BLaER1 treated with 17β-estradiol and CSF1 and Interleukin-3, amounts not matched to agents 10 nM and 100 nM (cell line): ENCODE measurements around the gene PDRG1.
"Not testable (repeated sequence)": the region's sequence is repeated elsewhere in the genome, so short reads cannot be mapped to it uniquely, and the experiment has no call there.

Experiments
- H3K27ac ChIP-seq, 11 experiments: shearing (Covaris generic); formaldehyde crosslinking; 2 replicates each; pipeline ENCODE4 v1.8.1; 2022
- H3K27me3 ChIP-seq, 11 experiments: shearing (Covaris generic); formaldehyde crosslinking; 2 replicates each; pipeline ENCODE4 v1.8.1; 2022
- H3K36me3 ChIP-seq, 11 experiments: shearing (Covaris generic); formaldehyde crosslinking; 2 replicates each; pipeline ENCODE4 v1.8.1; 2022
- H3K4me1 ChIP-seq, 10 experiments: shearing (Covaris generic); formaldehyde crosslinking; 2 replicates each; pipeline ENCODE4 v1.8.1; 2022
- H3K4me2 ChIP-seq, 11 experiments: shearing (Covaris generic); formaldehyde crosslinking; 2 replicates each; pipeline ENCODE4 v1.8.1; 2022
- H3K4me3 ChIP-seq, 10 experiments: shearing (Covaris generic); formaldehyde crosslinking; 2 replicates each; pipeline ENCODE4 v1.8.1; 2022
- H3K9ac ChIP-seq, 11 experiments: shearing (Covaris generic); formaldehyde crosslinking; 2 replicates each; pipeline ENCODE4 v1.8.1; 2022
- H3K9me3 ChIP-seq, 11 experiments: shearing (Covaris generic); formaldehyde crosslinking; replicated peaks in 1 of 11; 2 replicates each; pipeline ENCODE4 v1.8.1; 2022
- H4K20me1 ChIP-seq, 11 experiments: shearing (Covaris generic); formaldehyde crosslinking; 2 replicates each; pipeline ENCODE4 v1.8.1; 2022
- Cebpa-rat ChIP-seq, 11 experiments: shearing (Covaris generic); IDR thresholded peaks; 2 replicates each; pipeline ENCODE4 v1.8.1; 2022

PDRG1 gene

DNA sequence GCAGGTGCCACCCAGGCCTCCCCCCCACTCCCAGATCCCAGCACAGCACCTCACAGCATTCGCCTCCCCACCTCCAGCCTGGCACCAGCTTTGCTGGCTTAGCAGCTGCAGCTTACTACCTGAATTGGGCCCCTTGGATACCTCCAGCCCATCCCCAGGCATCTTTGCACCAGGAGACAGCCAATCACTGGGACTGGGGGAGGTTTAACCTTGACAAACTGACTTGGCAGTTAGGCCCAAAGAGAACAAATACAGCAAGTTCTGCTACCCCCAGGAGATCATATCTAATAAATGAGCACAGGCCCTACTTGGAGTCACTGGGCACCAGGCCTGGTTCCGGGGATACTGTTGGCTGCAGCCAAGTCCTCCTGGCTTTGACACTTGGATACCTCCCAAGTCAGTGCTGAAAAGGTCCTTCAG lies 8.8 kb downstream of the PDRG1 start:
- H3K27ac ChIP-seq = no peak overlapping the region
- peaks cover 0 to 69% (median 48%) of the 10 kb centered on the region in 11 experiments; a peak in 19 of 22 replicates for H4K20me1 ChIP-seq
- peaks cover 0 to 8% (median 0%) of the 10 kb centered on the region in 10 experiments; a peak in 5 of 20 replicates for H3K4me1 ChIP-seq
- peaks cover 58 to 66% (median 62%) of the 10 kb centered on the region in 11 experiments for H3K36me3 ChIP-seq
- H3K4me3 ChIP-seq = no peak overlapping the region
- H3K4me2 ChIP-seq = no peak overlapping the region
- H3K9me3 ChIP-seq = peaks cover 1 to 3% (median 2%) of the 10 kb centered on the region in 11 experiments; a peak in 20 of 22 replicates
- TF ChIP-seq Cebpa-rat (IDR thresholded peaks at IDR 0.05) = no peak
- no peak overlapping the region for H3K9ac ChIP-seq
- H3K27me3 ChIP-seq = no peaks in the 10 kb centered on the region

DNA sequence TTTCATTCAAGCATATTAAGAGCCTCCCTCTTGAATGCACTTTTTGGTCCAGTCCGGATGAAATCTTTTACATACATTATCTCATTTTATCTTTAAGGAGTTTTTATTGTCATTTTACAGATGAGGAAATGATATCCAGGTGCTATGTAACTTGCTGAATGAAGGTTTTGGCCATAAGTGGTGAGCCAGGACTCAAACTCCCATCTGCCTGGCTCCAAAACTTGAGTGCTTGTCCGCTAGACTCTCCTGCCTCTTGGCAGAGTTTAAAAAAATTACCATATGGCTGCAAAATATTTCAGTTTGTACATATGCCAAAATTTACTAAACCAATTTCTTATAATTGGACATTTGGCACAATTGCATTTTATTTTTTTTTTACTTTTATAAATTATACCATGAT lies 12.2 kb downstream of the PDRG1 start:
- no peak overlapping the region for H3K4me3 ChIP-seq
- H3K9me3 ChIP-seq = no peaks in the 10 kb centered on the region
- peaks cover 0 to 9% (median 7%) of the 10 kb centered on the region in 10 experiments; a peak in 9 of 20 replicates for H3K4me1 ChIP-seq
- no peak overlapping the region for H3K27ac ChIP-seq
- no peaks in the 10 kb centered on the region for H3K27me3 ChIP-seq
- H4K20me1 ChIP-seq = peaks cover 0 to 35% (median 15%) of the 10 kb centered on the region in 11 experiments; a peak in 15 of 22 replicates
- no peak overlapping the region for H3K9ac ChIP-seq
- no peak for TF ChIP-seq Cebpa-rat (IDR thresholded peaks at IDR 0.05)
- peaks cover 24 to 32% (median 28%) of the 10 kb centered on the region in 11 experiments for H3K36me3 ChIP-seq
- H3K4me2 ChIP-seq = no peak overlapping the region

DNA sequence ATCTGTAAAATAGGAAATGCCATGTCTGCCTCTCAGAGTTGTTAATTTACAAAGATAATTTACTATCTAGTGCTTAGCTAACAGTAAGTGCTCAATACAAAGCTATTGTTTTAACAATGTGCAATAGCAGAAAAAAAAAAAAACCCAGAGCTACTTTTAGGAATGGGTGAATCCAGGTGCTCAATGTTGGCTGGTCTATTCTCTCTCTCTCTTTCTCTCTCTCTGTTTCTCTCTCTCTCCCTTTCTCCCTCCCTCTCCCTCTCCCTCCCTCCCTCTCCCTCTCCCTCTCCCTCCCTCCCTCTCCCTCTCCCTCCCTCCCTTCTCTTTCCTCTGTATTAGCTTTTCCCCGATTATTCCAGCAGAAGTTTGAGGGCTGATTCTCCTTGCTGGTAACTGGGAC lies 14.0 kb downstream of the PDRG1 start:
- H3K27ac ChIP-seq = no peak overlapping the region
- peaks cover 0 to 9% (median 7%) of the 10 kb centered on the region in 10 experiments; a peak in 9 of 20 replicates for H3K4me1 ChIP-seq
- no peak overlapping the region for H3K4me2 ChIP-seq
- H3K9ac ChIP-seq = no peak overlapping the region
- no peak for TF ChIP-seq Cebpa-rat (IDR thresholded peaks at IDR 0.05)
- H4K20me1 ChIP-seq = peaks cover 0 to 21% (median 2%) of the 10 kb centered on the region in 11 experiments; a peak in 8 of 22 replicates
- H3K36me3 ChIP-seq = peaks cover 5 to 13% (median 10%) of the 10 kb centered on the region in 11 experiments; a peak in 19 of 22 replicates
- H3K27me3 ChIP-seq = no peaks in the 10 kb centered on the region
- H3K9me3 ChIP-seq = no peaks in the 10 kb centered on the region
- no peak overlapping the region for H3K4me3 ChIP-seq

DNA sequence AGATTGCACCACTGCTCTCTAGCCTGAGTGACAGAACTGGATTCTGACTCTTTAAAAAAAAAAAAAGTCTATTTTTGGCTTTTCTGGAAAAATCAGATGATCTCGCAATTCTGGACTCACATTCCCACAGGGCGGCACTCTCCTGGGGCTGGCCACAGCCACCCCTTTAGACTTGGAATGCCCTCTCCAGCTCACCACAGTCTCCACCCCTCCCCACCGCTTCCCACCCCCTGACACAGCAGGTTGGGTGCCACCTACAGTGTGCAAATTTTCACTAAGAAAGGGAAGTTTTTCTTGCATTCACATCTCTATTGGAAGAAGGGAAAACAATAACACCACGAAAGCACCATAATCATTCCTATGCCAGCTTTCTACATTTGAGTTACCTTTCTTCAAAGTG lies 15.4 kb downstream of the PDRG1 start:
- H3K36me3 ChIP-seq = no peaks in the 10 kb centered on the region
- no peaks in the 10 kb centered on the region for H3K27me3 ChIP-seq
- peaks cover 0 to 9% (median 2%) of the 10 kb centered on the region in 10 experiments; a peak in 9 of 20 replicates for H3K4me1 ChIP-seq
- peaks cover 0 to 10% (median 0%) of the 10 kb centered on the region in 11 experiments; a peak in 1 of 22 replicates for H4K20me1 ChIP-seq
- H3K9ac ChIP-seq = no peak overlapping the region
- H3K4me3 ChIP-seq = no peak overlapping the region
- no peaks in the 10 kb centered on the region for H3K9me3 ChIP-seq
- TF ChIP-seq Cebpa-rat (IDR thresholded peaks at IDR 0.05) = no peak
- no peak overlapping the region for H3K4me2 ChIP-seq
- no peak overlapping the region for H3K27ac ChIP-seq

DNA sequence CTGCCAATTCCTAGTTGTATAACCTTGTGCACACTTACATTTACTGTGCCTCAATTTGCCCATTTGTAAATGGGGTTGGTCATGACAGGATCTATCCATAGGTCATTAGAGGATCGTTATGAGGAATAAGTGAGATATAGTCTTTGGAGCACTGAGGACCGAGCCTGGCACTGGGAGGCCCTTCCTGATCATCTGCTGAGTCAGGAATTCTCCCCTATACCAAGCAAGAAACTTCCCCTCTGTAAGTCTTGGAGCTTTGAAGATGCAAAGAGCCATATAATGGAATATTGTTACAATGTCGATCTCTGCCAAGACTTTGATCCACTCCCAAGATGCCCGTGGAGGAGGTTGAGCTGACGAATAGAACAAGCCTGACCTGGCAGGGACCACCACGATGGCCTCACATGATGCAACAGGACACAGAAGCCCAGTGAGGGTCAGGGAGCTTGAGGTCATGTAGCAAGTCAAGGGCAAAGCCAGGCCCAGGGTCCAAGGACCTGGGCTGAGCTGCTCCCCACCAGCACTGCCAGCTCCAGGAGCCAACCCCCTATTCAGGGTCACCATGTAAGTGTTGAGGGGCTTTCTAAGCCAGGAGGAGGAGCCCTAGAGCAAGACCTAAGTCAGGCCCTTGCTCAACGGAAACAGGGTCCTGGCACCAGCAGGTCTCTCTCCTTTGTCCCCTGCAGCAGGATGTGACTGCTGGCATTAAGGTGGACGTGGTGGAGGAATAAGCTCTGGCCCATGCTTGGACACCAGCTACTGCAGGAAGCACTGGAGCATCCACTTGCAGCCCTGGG lies 16.7 kb downstream of the PDRG1 start:
- Histone ChIP-seq H3K27ac (no peak overlapping the region), H3K4me3 (no peak overlapping the region), H3K36me3 (no peaks in the 10 kb centered on the region), H3K27me3 (no peaks in the 10 kb centered on the region), H4K20me1 (0 out of 22 replicates have a peak, but pooled peaks cover 0 to 5% (median 0%) of the 10 kb centered on the region in 11 experiments), H3K4me1 (peaks cover 5 to 21% (median 7%) of the 10 kb centered on the region in 10 experiments; a peak in 11 of 20 replicates), H3K9ac (no peak overlapping the region), H3K9me3 (no peaks in the 10 kb centered on the region), H3K4me2 (peak overlapping the region in 2 of 11 experiments; percentile 3 to 26; a peak in 1 of 22 replicates)
- no peak for TF ChIP-seq Cebpa-rat (IDR thresholded peaks at IDR 0.05)

DNA sequence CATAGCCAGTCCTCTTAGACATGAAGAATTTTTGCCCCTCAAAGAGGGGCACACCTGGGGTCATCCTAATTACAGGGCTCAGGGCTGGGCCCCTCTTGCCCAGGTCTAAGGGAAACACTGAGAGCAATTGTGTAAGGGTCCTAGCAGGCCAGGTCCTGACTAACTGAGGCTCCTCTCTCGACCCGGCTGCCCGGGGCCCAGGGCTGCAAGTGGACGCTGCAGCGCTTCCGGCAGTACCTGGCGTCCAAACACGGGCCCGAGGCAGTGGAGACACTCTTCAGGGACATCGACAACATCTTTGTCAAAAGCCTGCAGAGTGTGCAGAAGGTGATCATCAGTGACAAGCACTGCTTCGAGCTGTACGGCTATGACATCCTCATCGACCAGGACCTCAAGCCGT lies 17.4 kb downstream of the PDRG1 start:
- H3K9me3 ChIP-seq = no peaks in the 10 kb centered on the region
- H3K27me3 ChIP-seq = no peaks in the 10 kb centered on the region
- H3K4me2 ChIP-seq = no peak overlapping the region
- TF ChIP-seq Cebpa-rat (IDR thresholded peaks at IDR 0.05) = no peak
- H3K4me3 ChIP-seq = no peak overlapping the region
- H3K36me3 ChIP-seq = no peaks in the 10 kb centered on the region
- H3K27ac ChIP-seq = no peak overlapping the region
- peaks cover 5 to 21% (median 7%) of the 10 kb centered on the region in 10 experiments; a peak in 11 of 20 replicates for H3K4me1 ChIP-seq
- no peak overlapping the region for H3K9ac ChIP-seq
- H4K20me1 ChIP-seq = 0 out of 22 replicates have a peak, but pooled peaks cover 0 to 5% (median 0%) of the 10 kb centered on the region in 11 experiments

DNA sequence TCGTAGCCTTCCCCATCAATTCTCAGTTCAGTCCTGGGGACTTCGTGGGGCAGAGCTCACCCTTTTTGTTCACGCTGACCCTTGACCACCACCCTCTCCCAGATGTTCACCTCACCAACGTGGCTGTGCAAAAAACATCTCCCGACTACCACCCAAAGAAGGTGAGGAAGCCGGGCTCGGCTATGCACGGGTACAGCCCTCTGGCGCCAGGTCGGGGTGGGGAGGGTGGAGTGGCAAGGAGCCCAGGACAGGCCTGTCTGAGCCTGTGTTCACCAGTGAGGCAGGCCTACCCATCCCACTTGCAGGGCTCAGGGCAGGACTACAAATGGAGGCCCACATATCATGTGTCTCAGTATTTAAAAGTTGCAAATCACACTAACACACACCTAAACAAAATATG lies 18.1 kb downstream of the PDRG1 start:
- no peak for TF ChIP-seq Cebpa-rat (IDR thresholded peaks at IDR 0.05)
- Histone ChIP-seq H3K27ac (no peak overlapping the region), H3K4me1 (peaks cover 5 to 21% (median 7%) of the 10 kb centered on the region in 10 experiments; a peak in 11 of 20 replicates)

DNA sequence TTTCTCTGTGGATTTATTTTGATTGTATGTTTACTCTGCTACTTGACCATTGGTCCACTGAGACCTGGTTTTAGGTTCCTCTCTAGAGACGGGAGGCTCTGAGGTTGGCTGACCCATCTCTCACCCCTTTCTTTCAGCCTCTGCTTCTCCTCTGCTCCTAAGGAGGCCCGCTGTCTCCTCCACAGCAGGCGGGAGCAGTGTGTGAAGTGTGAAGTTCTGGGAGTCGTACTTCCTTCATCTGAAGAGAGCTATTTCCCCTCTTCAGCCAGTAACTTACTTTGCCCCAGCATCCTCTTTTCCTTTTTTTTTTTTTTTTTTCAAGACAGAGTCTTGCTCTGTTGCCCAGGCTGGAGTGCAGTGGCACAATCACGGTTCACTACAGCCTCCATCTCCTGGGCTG lies 21.1 kb downstream of the PDRG1 start:
- Histone ChIP-seq H3K4me2 (peak overlapping the region in 3 of 11 experiments; percentile 24 to 55 (median 31); a peak in 4 of 22 replicates), H3K4me3 (no peak overlapping the region), H3K36me3 (no peaks in the 10 kb centered on the region), H3K27ac (no peak overlapping the region), H3K9me3 (no peaks in the 10 kb centered on the region), H3K27me3 (no peaks in the 10 kb centered on the region), H4K20me1 (0 out of 22 replicates have a peak, but pooled peaks cover 0 to 5% (median 0%) of the 10 kb centered on the region in 11 experiments), H3K4me1 (peaks cover 5 to 21% (median 7%) of the 10 kb centered on the region in 10 experiments; a peak in 11 of 20 replicates), H3K9ac (no peak overlapping the region)
- TF ChIP-seq Cebpa-rat (IDR thresholded peaks at IDR 0.05) = no peak

More for the DNA sequence above, 18.1 kb downstream of the PDRG1 start:
- Histone ChIP-seq H3K4me2 (no peak overlapping the region), H3K4me3 (no peak overlapping the region), H3K9me3 (no peaks in the 10 kb centered on the region), H3K36me3 (no peaks in the 10 kb centered on the region), H3K27me3 (no peaks in the 10 kb centered on the region), H3K9ac (no peak overlapping the region), H4K20me1 (0 out of 22 replicates have a peak, but pooled peaks cover 0 to 5% (median 0%) of the 10 kb centered on the region in 11 experiments)

DNA sequence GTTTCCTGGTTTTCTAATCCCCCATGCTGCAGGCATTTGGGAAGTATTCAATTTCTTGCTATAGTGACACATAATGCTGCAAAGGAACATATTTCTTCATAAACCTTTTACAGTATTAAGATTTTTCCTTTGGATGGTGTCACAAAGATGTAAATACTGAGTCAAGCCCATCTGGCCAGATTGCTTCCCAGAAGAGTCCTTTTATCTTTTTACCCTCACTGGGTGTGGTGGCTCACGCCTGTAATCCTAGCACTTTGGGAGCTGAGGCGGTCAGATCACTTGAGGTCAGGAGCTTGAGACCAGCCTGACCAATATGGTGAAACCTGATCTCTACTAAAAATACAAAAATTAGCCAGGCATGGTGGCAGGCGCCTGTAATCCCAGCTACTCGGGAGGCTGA lies 22.2 kb downstream of the PDRG1 start:
- not testable (repeated sequence) for H3K27me3 ChIP-seq, H3K4me2 ChIP-seq, H3K9ac ChIP-seq, H4K20me1 ChIP-seq, H3K36me3 ChIP-seq, H3K27ac ChIP-seq, H3K4me3 ChIP-seq, H3K9me3 ChIP-seq
- peaks cover 5 to 11% (median 8%) of the 10 kb centered on the region in 10 experiments; a peak in 8 of 20 replicates for H3K4me1 ChIP-seq
